ENCODE results near the gene ASRGL1. TPM values are rescaled to one million over a fixed set of nuclear protein-coding genes. Genes with fewer than 3 reads are reported as not detected.

Gene ASRGL1
- total and polyA plus RNA-seq, 4 donors = 3.7 to 15.2 (median 8.1) TPM

DNA sequence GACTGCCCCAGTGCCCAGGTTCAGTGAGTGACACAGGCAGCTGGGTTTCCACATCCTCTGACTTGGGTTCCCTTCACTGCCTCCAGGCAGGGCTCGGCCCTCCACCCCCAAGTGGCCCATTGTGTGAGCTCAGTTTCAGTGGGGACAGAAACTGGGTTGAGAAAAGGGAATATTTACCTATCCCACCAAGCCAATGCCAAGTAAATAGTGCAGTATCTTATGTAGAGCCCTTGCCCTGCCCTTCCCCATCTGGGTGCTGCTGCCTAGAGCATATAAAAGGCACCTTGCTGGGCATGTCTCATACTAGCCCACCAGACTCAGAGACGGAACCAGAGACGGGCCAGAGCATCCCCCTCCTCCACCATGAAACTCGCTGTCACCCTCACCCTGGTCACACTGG, 81.5 kb downstream of the ASRGL1 start, which contains the start of gene SCGB1A1 (continued):
- no peak for TF ChIP-seq REST (IDR thresholded peaks at IDR 0.05)
- TF ChIP-seq EGR1 (IDR thresholded peaks at IDR 0.05; ENCODE audit: low read depth in 2 of 2) = no peak
- TF ChIP-seq FOXA2 (IDR thresholded peaks at IDR 0.05) = no peak
- no peak for TF ChIP-seq ATF3 (IDR thresholded peaks at IDR 0.05)
- no peak for TF ChIP-seq FOXA1 (IDR thresholded peaks at IDR 0.05)
- TF ChIP-seq CTCF (IDR thresholded peaks at IDR 0.05; ENCODE audit: low read depth, low read length, missing input control) = no peak
- no peak for TF ChIP-seq SP1 (IDR thresholded peaks at IDR 0.05)
- no peak for TF ChIP-seq RAD21 (IDR thresholded peaks at IDR 0.05)
- no peak for TF ChIP-seq TAF1 (conservative IDR thresholded peaks at IDR 0.05)
- TF ChIP-seq RXRA (IDR thresholded peaks at IDR 0.05) = no peak
- no peak for TF ChIP-seq GABPA (IDR thresholded peaks at IDR 0.05 in 1 of 2, conservative IDR thresholded peaks at IDR 0.05 in 1 of 2)
- no peak for TF ChIP-seq JUND (IDR thresholded peaks at IDR 0.05)

GRCh38 chr11:62419314-62419929, 82.2 kb downstream of the ASRGL1 start:
- Histone ChIP-seq H3K4me1 (ENCODE audit: control insufficient read depth in 4 of 4, insufficient read depth in 4 of 4, low read length in 3 of 4) (peaks cover 0 to under 1% (median 0%) of the 10 kb centered on the region in 4 donors), H3K27ac (ENCODE audit: low read depth in 1 of 2, low read length in 2 of 2) (peak overlapping the region in 1 of 2 donors; percentile 20), H3K9me3 (ENCODE audit: control insufficient read depth in 4 of 4, low read length in 3 of 4) (no peaks in the 10 kb centered on the region), H3K9ac (ENCODE audit: low read depth in 1 of 2, low read length in 2 of 2) (no peak overlapping the region), H3K27me3 (ENCODE audit: control insufficient read depth in 4 of 4, insufficient read depth in 4 of 4, low read length in 3 of 4) (no peaks in the 10 kb centered on the region), H3K36me3 (ENCODE audit: control insufficient read depth in 4 of 4, insufficient read depth in 3 of 4, low read depth in 1 of 4, low read length in 3 of 4) (no peaks in the 10 kb centered on the region), H3K4me3 (ENCODE audit: low read depth in 1 of 3, low read length in 3 of 3) (no peak overlapping the region)
- WGBS = 68% methylated on average over 5 of the region's 5 CpGs
- TF ChIP-seq RAD21 (IDR thresholded peaks at IDR 0.05) (no peak), GABPA (IDR thresholded peaks at IDR 0.05 in 1 of 2, conservative IDR thresholded peaks at IDR 0.05 in 1 of 2) (no peak), FOXA2 (IDR thresholded peaks at IDR 0.05) (no peak)
- TF ChIP-seq, protein P1, sequence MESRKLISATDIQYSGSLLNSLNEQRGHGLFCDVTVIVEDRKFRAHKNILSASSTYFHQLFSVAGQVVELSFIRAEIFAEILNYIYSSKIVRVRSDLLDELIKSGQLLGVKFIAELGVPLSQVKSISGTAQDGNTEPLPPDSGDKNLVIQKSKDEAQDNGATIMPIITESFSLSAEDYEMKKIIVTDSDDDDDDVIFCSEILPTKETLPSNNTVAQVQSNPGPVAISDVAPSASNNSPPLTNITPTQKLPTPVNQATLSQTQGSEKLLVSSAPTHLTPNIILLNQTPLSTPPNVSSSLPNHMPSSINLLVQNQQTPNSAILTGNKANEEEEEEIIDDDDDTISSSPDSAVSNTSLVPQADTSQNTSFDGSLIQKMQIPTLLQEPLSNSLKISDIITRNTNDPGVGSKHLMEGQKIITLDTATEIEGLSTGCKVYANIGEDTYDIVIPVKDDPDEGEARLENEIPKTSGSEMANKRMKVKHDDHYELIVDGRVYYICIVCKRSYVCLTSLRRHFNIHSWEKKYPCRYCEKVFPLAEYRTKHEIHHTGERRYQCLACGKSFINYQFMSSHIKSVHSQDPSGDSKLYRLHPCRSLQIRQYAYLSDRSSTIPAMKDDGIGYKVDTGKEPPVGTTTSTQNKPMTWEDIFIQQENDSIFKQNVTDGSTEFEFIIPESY (IDR thresholded peaks at IDR 0.05) = no peak
- no peak for DNase-seq (ENCODE audit: low spot score)
